Measurements from ENCODE around the gene MTOR. TPM values are rescaled to one million over a fixed set of nuclear protein-coding genes. Genes with fewer than 3 reads are reported as not detected.

MTOR gene
- total and polyA plus RNA-seq, 2 of the 8 experiments (the other 6 are each of a cell fraction or from before 2014, with no cell fraction given), result 44.2 to 76.8 TPM

GRCh38 chr1:11256299-11256698, 6.1 kb downstream of the MTOR start:
- H3K23me2 ChIP-seq (ENCODE audit: low read depth, low read length), result no peaks in the 10 kb centered on the region
- no peak overlapping the region for H2BK20ac ChIP-seq (ENCODE audit: low read length)
- H4K5ac ChIP-seq (ENCODE audit: insufficient read length, low read depth, low read length), result no peak overlapping the region
- no peak overlapping the region for H3K18ac ChIP-seq (ENCODE audit: extremely low read depth, low read length)
- no peak overlapping the region for H2BK5ac ChIP-seq (ENCODE audit: low read depth, low read length)
- no peak overlapping the region for H3K4me2 ChIP-seq (ENCODE audit: insufficient read depth in 1 of 2, low read depth in 2 of 2, low read length in 2 of 2)
- H4K20me1 ChIP-seq (replicated peaks in 1 of 2; ENCODE audit: control insufficient read depth in 1 of 2, insufficient read depth in 2 of 2, low read length in 2 of 2), result peaks cover 2 to 3% of the 10 kb centered on the region in 2 experiments
- no peak overlapping the region for H2AK5ac ChIP-seq (ENCODE audit: low read depth, low read length)
- H3K36me3 ChIP-seq (ENCODE audit: control insufficient read depth in 2 of 4, insufficient read depth in 4 of 4, low read length in 3 of 4), result peaks cover 26 to 78% (median 69%) of the 10 kb centered on the region in 4 experiments
- no peak overlapping the region for H2AFZ ChIP-seq (ENCODE audit: low read length)
- no peaks in the 10 kb centered on the region for H3K27me3 ChIP-seq (replicated peaks in 1 of 4; ENCODE audit: control insufficient read depth in 3 of 4, extremely low read depth in 1 of 4, insufficient read depth in 3 of 4, low read length in 3 of 4)
- H3K27ac ChIP-seq (ENCODE audit: low read depth, low read length), result no peak overlapping the region
- ChIA-PET POLR2A (ENCODE audit: partially characterized antibody) (interaction anchor here (0.5 to 1.0 kb wide), 2 partner anchors 92 to 146 kb away, joined by 3 read pairs; no protein-coding TSS in a partner anchor), CTCF (ENCODE audit: partially characterized antibody) (no interaction called here)
- H3K56ac ChIP-seq (replicated peaks; ENCODE audit: insufficient read length, low read depth, low read length), result no peak overlapping the region
- H3K4me1 ChIP-seq (replicated peaks in 1 of 4; ENCODE audit: control insufficient read depth in 3 of 4, insufficient read depth in 4 of 4, low read length in 3 of 4), result no peaks in the 10 kb centered on the region
- FAIRE-seq, result no peak
- H3K4me3 ChIP-seq (ENCODE audit: extremely low read depth in 1 of 4, insufficient read depth in 2 of 4, low read depth in 3 of 4, low read length in 4 of 4), result no peak overlapping the region
- DNase-seq (ENCODE audit: low read depth in 1 of 2, low spot score in 2 of 2), result no peak
- no peaks in the 10 kb centered on the region for H3K9me3 ChIP-seq (ENCODE audit: insufficient read depth in 2 of 2, low read depth in 1 of 2, low read length in 1 of 2)
- no peak overlapping the region for H2BK12ac ChIP-seq (ENCODE audit: low read depth, low read length)
- H2BK15ac ChIP-seq (ENCODE audit: low read length), result no peak overlapping the region
- H3K9ac ChIP-seq (replicated peaks in 1 of 4; ENCODE audit: extremely low read depth in 1 of 4, low read depth in 3 of 4, low read length in 3 of 4), result no peak overlapping the region
- 100% methylated on average over 1 of the region's 1 CpG; no CpG with 5 or more reads in 1 of the 2 experiments for WGBS, 2 experiments (ENCODE audit: extremely low coverage in 1 of 2, insufficient coverage in 1 of 2, insufficient read length in 1 of 2, insufficient replicate concordance in 2 of 2, low coverage in 1 of 2, low lambda C conversion rate in 2 of 2, missing lambda C conversion rate in 1 of 2)
- no peak overlapping the region for H4K91ac ChIP-seq (replicated peaks; ENCODE audit: insufficient read length, low read length)
- H2BK120ac ChIP-seq (replicated peaks; ENCODE audit: low read depth, low read length), result no peak overlapping the region
- no peak overlapping the region for H4K8ac ChIP-seq (ENCODE audit: extremely low read depth, insufficient read depth, low read length)
- H3K79me2 ChIP-seq (ENCODE audit: control insufficient read depth in 1 of 2, insufficient read depth in 2 of 2, low read length in 2 of 2), result peaks cover 0 to 4% of the 10 kb centered on the region in 2 experiments; a peak in 2 of 4 replicates
- no peak overlapping the region for H3K4ac ChIP-seq (replicated peaks; ENCODE audit: insufficient read length, low read depth, low read length)
- H3K79me1 ChIP-seq (ENCODE audit: low read depth, low read length), result no peaks in the 10 kb centered on the region; the same call in 1 of the 2 replicates
- H3K14ac ChIP-seq (ENCODE audit: insufficient read length), result no peak overlapping the region
- no peak overlapping the region for H3K23ac ChIP-seq (ENCODE audit: insufficient read length)
- TF ChIP-seq HDAC6 (IDR thresholded peaks at IDR 0.05; ENCODE audit: low read depth, low read length), result no peak
- no peak for TF ChIP-seq SAP30 (IDR thresholded peaks at IDR 0.05; ENCODE audit: insufficient read depth, insufficient replicate concordance, low read length)

All from H1 (cell line).